Eye (tissue), 1 donor: ENCODE data around the gene SMIM34.

Experiments used
- DNase-seq: peaks from one replicate; pipeline ENCODE4 v3.0.0-alpha.2; 2015

SMIM34 gene

GRCh38 chr21:34372321-34372720 lies 51.4 kb downstream of the SMIM34 start:
- DNase-seq, result no peak

GRCh38 chr21:34369741-34370140 lies 54.0 kb downstream of the SMIM34 start:
- no peak for DNase-seq
